Neural crest cell (in vitro differentiated cells): ENCODE data around the gene GIPC3. TPM values are rescaled to one million over a fixed set of nuclear protein-coding genes. Genes with fewer than 3 reads are reported as not detected.

Source experiments
- DNase-seq: peaks from one replicate; pipeline ENCODE4 v3.0.0; 2021; ENCODE audit warnings: low read depth, mixed read lengths, low spot score
- H3K27ac Mint-ChIP-seq: one replicate; pipeline ENCODE4 v1.8.0; 2021; ENCODE audit warnings: mild to moderate bottlenecking, mixed read lengths; ENCODE audit not compliant: unreplicated experiment
- H3K27me3 Mint-ChIP-seq: 2 replicates; pipeline ENCODE4 v1.8.0; 2021; ENCODE audit warnings: low read depth, mild to moderate bottlenecking, mixed read lengths
- H3K36me3 Mint-ChIP-seq: 2 replicates; pipeline ENCODE4 v1.8.0; 2021; ENCODE audit warnings: low read depth, mild to moderate bottlenecking, mixed read lengths
- H3K4me1 Mint-ChIP-seq: 2 replicates; pipeline ENCODE4 v1.8.0; 2021; ENCODE audit warnings: mixed read lengths
- H3K4me3 Mint-ChIP-seq: one replicate; pipeline ENCODE4 v1.8.0; 2021; ENCODE audit warnings: mild to moderate bottlenecking, mixed read lengths
- H3K9me3 Mint-ChIP-seq: 2 replicates; pipeline ENCODE4 v1.8.0; 2021; ENCODE audit warnings: mixed read lengths
- CTCF ChIP-seq: fragments of 200-600 bp; sonication (generic); conservative IDR thresholded peaks from 2 replicates; pipeline ENCODE4 v1.5.0; 2021; ENCODE audit warnings: antibody characterized with exemption, mild to moderate bottlenecking
- long read RNA-seq: library from polyadenylated mRNA; unstranded; transcript quantifications from one replicate; pipeline ENCODE4 v2.0.0, GENCODE V29; 2020
- total RNA-seq: library from RNA; stranded (reverse); gene quantifications from 2 replicates; pipeline ENCODE4 v1.2.1, GENCODE V29; 2021

GIPC3 gene
- total RNA-seq = 0.19 and 0.25 TPM in 2 replicates
- long read RNA-seq = 0 reads

- Mint-ChIP-seq H3K27ac (no peak within 1 kb of the TSS), H3K36me3 (no peaks in the 10 kb centered on the region), H3K9me3 (peaks cover 3% of the 10 kb centered on the region), H3K4me3 (no peak within 1 kb of the TSS), H3K27me3 (peaks cover 62% of the 10 kb centered on the region), H3K4me1 (no peaks in the 10 kb centered on the region)
- TF ChIP-seq CTCF = no peak
- DNase-seq = no peak
These were observed at the start of gene GIPC3 for GRCh38 chr19:3585301-3586126. GIPC3 (plus strand) TSS chr19:3585478; CDS start chr19:3585598, 120 bp downstream.

GRCh38 chr19:3535563-3535965 lies 49.7 kb upstream of the GIPC3 start:
- no peaks in the 10 kb centered on the region for H3K9me3 Mint-ChIP-seq
- TF ChIP-seq CTCF = no peak
- H3K4me3 Mint-ChIP-seq = no peak overlapping the region
- H3K4me1 Mint-ChIP-seq = no peaks in the 10 kb centered on the region
- no peak for DNase-seq
- H3K27me3 Mint-ChIP-seq = no peaks in the 10 kb centered on the region
- peaks cover 3% of the 10 kb centered on the region for H3K36me3 Mint-ChIP-seq
- no peak overlapping the region for H3K27ac Mint-ChIP-seq

GRCh38 chr19:3535981-3536380 lies 49.3 kb upstream of the GIPC3 start:
- no peak for TF ChIP-seq CTCF
- H3K4me3 Mint-ChIP-seq = no peak overlapping the region
- no peak for DNase-seq
- H3K27ac Mint-ChIP-seq = no peak overlapping the region
- H3K9me3 Mint-ChIP-seq = no peaks in the 10 kb centered on the region
- peaks cover 3% of the 10 kb centered on the region for H3K36me3 Mint-ChIP-seq
- no peaks in the 10 kb centered on the region for H3K27me3 Mint-ChIP-seq
- no peaks in the 10 kb centered on the region for H3K4me1 Mint-ChIP-seq

- Mint-ChIP-seq H3K4me1 (no peaks in the 10 kb centered on the region), H3K27me3 (no peaks in the 10 kb centered on the region), H3K36me3 (peaks cover 3% of the 10 kb centered on the region), H3K27ac (no peak overlapping the region), H3K4me3 (no peak overlapping the region), H3K9me3 (no peaks in the 10 kb centered on the region)
- TF ChIP-seq CTCF = no peak
- no peak for DNase-seq
These were observed 48.7 kb upstream of the GIPC3 start for GRCh38 chr19:3536429-3537100.

GRCh38 chr19:3537101-3537437 lies 48.2 kb upstream of the GIPC3 start:
- Mint-ChIP-seq H3K36me3 (peaks cover 3% of the 10 kb centered on the region), H3K27ac (no peak overlapping the region), H3K9me3 (no peaks in the 10 kb centered on the region), H3K4me3 (no peak overlapping the region), H3K27me3 (no peaks in the 10 kb centered on the region), H3K4me1 (no peaks in the 10 kb centered on the region)
- no peak for TF ChIP-seq CTCF
- no peak for DNase-seq
